Activated CD8-positive, alpha-beta memory T cell treated with anti-CD3 and anti-CD28 coated beads, Interleukin-2, amount 50 U/mL, for 48 hours (primary cell): ENCODE measurements around the gene C1QTNF7.

ENCODE experiments used
- DNase-seq: peaks from one replicate; pipeline ENCODE4 v3.0.0-alpha.2; 2020

Gene C1QTNF7, protein sequence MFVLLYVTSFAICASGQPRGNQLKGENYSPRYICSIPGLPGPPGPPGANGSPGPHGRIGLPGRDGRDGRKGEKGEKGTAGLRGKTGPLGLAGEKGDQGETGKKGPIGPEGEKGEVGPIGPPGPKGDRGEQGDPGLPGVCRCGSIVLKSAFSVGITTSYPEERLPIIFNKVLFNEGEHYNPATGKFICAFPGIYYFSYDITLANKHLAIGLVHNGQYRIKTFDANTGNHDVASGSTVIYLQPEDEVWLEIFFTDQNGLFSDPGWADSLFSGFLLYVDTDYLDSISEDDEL

DNA sequence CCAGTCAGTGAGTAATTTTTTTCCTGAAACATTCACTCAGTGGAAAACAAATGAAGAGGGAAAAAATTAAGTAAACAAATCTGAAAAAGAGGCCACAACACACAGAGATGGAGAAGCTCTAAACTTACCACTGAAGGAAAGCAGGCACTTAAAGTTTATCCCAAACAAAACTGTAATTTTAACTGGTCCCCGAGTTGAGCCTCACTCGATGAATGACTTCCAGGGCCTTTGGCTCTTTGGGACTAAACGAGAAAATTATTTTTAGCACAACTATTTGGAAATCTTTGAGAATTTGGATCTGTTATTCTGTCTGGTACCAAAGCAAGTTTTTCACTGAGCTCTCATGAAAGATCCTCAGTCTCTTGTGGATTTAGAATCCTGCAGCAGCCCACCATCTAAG is at the start of gene C1QTNF7:
TSS of gene C1QTNF7 (plus strand) at position 333 of the 400 bp plus-strand sequence. CDS start 7,711 bp downstream, outside the sequence.
- DNase-seq = no peak

DNA sequence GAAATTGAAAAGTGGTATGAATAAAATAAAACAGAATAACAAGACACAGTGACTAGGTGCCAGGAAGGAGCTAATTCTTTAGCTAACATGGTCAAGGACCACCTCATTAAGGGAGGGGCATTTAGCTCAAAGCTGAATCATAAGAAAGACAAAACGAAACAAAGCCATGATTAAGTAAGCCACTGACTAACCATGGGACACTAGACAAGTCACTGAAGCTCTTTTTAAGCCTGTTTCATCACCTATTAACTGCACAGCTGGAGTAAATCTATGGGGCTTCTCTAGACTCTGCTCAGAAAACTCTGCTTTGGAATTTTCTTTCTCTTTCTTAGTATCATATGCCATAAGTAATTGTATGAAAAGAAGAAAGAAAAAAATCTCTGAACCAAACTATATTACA is 49.8 kb upstream of the C1QTNF7 start:
- DNase-seq = no peak

DNA sequence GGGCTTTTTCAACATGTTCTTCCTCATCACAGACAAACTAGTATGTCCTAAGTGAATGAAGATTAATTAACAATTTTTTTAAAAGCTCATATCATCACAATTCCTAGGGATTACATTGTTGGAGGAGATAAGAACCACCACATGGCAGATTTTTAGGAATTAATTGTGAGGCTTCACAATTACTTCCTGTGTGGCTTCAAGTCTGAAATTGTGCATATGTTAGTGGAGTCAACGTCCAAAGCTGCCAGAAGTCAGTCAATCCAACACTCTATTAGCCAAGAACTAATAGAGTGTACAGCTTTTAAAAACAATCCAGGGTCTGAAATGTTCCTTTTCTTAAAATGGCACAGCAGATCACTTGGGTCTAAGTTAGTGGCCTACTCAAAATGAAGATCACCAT is 49.3 kb upstream of the C1QTNF7 start:
- DNase-seq = no peak

DNA sequence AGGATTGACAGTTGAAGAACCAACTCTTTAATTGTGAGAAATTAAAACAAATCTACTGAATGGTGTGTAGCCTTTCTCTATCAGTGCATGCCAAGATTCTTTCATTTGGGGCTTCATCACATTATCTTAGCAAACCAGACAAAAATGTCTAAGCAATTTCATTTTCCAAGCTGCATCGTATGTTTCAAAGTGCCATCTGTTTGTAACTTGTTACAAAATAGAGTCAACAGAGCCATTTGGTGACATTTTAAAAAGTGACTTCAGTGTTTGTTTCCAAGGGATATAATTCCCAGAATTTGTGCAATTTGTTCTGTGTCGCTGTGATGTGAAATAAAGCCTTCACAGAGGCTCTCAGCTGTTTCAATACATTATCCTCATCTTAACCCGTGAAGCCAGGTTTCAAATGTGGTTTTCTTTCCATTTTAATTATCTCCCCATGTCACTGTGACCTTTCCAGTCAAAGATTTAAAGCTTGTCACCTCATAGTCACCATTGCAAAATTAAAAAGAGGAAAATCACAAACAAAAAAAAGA is 46.0 kb upstream of the C1QTNF7 start:
- no peak for DNase-seq

DNA sequence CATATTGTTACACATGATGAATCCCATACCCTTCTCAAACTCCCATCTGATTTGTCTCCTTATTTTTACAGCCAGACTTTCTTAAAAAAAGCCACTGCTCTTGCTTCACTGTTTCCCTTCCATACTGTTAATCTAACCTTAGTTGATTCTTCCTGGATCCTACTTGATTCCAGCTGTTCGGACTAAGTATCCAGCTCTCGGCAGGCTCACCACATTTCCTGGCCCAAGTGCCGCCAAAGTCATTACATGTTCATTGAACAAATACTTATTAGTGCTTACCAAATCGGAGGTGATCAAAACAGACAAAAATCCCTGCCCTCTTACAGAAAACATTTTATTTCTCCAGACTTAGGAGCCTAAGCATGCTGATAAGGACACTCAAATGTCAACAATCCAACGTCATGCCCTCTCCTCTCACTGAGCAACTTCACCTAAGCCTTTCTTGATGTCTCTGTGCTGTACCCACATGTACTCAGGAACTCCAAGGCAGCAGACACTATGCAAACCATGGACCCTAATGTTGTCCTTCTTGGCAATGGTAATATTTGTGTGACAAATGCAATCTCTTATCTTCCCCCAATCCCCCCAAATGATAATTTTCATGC is 45.1 kb upstream of the C1QTNF7 start:
- DNase-seq = no peak

DNA sequence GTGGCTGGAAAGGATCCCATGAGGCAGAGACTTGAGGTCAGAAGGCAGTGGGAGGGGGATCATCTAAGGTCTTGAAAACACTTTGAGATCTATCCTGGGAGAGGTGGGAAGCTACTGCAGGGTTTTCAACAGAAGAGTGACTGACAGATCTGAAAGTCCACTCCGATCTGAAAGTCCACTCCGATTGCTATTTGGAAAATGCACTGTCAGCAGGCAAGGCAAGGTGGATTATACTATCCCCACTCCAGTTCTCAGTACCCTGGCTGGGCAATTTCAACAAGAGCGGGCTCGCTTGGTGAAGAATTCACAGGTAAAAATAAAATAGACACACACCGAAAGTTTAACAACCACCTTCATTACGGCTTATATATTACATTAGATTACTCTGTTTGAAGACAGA is 42.3 kb upstream of the C1QTNF7 start:
- DNase-seq = no peak

DNA sequence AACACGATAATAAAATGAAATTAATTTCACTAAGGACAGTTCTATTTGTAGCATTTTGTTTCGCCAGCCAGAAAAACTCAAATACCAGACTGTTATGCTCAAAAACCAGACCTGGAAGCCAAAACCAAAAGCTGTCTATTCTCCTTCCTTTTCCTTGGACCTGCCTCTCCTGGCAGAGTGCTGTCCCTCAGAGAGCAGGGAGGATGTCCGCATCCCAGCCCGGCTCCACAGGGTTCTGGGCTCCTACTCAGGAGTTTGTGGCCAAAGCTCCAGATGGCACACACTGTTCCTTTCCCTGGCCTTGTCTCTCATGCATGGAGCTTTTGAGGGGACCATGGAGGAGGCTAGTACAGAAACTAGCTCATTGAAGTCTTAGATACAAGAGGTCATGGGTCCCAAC is 41.9 kb upstream of the C1QTNF7 start:
- no peak for DNase-seq

DNA sequence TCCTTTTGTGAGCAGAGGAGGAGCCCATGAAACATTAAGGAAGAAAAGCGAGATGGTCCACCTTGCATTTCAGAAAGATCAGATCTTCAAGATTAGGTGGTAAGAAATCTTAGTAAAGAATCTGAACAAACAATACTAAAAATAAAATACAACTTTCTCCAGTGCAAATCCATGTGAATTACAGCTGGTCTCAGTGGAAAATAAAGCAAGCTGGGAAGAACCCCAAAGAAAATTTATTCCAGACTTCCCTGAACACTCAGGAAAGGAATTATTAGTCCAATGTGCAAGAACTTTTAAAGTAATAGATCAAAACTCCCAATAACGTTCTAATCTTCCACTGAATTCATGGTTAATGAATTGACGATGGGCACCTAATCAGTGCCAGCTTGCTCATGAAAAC is 37.3 kb upstream of the C1QTNF7 start:
- no peak for DNase-seq

DNA sequence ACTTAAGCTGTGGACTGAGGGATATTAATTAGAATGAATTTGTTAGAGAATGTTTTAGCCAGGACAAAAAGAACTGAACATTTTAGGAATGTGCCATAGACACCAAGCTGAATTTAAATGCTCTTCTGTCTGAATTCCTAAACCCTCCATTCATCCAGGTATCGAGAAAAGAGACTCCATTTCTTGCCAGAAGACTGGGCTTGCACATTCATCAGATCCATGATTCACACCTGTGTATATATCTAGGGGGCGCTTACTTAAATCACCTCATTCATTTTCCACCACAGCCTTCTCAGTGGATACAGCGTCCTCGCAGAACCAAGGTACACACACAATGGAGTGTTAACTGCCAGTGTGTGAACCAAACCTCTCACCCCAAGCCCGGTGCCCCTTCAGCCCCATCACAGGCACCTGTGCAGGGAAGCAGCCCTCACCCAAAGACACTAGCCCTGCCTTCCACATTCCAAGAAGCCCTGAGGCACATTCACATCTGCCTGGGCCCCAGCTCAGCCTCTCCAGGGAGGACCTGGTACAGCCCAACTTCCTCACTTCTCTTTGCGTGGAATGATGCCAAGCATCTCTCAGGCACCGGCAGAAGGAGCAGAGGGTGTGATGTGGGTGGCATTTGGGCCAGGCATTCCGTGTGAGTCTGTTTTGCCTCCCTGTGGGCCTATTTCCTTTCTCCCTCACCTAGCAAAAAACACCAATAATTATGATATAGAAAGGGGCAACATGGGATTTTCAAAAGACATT is 35.6 kb upstream of the C1QTNF7 start:
- no peak for DNase-seq

DNA sequence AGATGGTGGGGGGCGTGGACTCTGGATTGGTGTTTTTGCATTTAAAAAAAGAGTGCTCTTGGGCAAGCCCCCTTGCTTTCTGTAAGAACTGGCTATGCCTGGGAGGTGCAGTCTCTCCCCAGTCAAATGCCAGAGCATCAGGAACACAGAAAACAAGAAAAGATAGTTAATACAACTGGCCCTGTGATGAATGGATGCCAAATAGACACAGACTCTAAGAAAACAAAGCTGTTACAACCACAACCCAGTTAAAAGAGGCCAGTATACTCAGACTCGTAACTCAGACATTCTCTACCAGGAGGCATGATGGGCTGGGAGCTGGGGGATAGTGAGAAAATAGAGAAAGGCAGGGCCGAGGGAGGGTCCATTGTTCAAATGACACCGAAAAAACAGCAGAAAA is 32.5 kb upstream of the C1QTNF7 start:
- no peak for DNase-seq

DNA sequence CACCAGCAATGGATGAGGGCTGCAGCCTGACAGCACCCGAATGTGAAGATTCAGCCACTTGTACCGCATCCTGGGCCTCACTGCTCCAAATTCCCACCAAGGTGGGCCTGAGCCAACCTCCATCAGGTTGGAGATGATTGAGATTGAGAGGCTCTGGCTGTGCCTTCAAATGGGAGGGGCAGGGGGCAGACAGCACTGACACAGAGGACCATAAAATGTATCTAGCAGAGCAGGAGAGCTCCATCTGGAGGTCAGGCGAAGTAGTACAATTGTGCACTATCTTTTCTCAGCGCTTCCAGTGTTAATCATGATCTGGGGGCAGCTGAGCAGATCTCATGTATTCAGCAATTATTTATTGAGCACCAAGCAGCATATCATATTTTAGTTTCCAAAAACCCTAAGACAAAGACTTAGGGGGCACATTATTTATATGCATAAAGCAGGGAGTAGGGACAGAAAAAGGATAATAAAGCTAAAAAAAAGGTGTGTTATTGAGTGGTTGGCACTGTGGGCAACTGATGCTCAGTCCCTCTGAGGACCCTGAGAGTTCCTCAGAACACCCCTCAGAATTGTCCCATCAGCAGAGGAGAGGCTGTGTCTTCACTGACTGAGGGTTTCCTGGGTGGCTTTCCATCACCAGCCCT is 31.6 kb upstream of the C1QTNF7 start:
- DNase-seq = peak; percentile 71

DNA sequence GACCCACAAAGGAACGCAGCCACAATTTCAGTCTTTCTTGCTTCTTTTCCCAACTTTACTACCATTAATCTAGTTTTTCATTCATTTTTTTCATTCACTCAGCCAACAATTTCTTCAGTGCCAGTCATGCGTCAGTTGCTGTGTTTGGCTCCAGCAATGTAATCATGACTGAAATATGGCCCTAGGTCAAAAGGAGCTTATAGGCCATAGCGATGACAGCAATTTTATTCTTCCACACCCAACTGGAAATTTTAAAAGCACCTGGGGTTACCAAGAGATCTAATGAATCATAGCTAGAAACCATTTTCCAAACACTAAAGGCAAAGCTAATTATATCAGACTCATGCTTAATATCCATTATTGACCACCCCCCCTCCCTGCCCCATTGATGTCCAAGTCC is 29.8 kb upstream of the C1QTNF7 start:
- DNase-seq = no peak

DNA sequence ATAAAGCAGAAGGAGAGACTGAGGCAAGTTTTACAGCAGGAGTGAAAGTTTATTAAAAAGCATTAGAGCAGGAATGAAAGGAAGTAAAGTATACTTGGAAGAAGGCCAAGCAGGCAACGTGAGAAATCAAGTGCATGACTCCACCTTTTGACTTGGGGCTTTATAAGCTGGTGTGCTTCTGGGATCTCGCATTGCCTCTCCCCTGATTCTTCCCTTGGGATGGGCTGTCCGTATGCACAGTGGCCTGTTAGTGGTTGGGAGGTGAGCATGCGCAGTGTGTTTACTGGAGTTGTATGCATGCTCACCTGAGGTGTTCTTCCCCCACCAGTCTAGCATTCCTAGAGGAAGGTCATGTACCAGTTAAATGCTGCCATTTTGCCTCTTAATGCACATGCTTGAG is 29.1 kb upstream of the C1QTNF7 start:
- no peak for DNase-seq

DNA sequence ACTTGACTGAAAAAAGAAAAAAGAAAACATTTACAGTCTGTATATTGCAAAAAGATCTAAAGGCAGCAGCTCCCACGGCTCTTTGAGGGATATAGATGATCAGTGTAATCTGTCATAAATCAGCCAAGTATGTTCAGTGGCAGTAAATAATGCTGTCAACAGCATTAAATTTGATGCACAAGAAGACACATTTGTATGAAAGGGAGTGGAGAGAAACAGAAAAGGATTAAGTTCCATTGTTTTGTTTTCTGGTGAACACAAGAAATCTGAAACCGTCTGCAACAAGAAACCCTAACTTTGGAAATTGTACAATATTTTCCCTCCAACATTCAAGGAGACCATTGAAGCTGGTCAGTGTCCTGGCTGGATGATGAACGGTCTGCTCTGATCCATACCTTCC is 27.6 kb upstream of the C1QTNF7 start:
- no peak for DNase-seq

DNA sequence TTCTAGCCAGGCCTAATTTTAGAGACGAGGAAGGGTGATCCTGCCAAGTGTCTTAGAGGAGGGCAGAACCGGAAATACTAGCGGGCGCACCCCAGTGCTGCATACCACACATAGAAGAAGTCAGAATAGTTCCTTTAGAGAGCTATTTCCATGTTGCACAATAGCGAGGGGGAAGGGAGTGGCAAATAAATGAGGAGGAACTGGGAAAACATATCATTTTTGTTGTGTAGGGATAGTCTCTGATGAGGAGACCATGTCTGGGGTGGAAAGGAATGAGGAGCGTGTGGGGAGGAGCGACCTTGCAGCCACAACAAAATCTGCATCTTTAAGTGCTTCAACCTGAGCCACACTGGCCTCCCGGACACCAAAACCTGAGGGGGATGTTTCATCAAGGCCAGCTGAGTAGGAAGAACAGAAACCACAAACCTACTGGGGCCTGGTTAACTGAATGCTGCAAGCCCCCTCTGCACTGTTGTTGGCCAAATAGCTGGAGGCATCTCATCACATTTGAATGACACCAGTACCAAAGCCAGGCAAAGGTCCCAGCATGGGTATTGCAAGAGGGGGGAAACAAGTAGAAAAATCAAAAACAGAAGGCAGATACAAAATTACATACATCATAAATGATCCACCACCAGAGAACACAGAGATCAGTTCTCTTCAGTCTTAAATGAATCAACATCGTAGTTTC is 26.7 kb upstream of the C1QTNF7 start:
- no peak for DNase-seq

DNA sequence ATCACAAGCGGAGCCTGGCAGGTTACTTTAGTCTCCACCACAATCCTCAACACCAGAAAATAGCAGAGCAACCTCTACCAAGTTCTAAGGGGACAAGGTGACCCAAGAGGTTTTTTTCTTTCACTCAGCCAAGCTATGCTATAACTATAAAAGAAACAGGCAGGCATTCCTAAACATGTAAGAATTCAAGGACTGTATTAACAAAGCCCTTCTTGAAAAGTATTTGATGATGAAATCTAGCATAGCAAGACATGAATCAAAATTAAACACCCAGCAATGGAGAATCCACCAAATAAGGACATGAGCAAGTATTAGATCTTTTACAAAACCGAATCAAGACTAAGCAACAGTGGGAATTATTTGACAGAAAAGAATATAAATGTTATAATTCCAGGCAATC is 25.7 kb upstream of the C1QTNF7 start:
- no peak for DNase-seq

DNA sequence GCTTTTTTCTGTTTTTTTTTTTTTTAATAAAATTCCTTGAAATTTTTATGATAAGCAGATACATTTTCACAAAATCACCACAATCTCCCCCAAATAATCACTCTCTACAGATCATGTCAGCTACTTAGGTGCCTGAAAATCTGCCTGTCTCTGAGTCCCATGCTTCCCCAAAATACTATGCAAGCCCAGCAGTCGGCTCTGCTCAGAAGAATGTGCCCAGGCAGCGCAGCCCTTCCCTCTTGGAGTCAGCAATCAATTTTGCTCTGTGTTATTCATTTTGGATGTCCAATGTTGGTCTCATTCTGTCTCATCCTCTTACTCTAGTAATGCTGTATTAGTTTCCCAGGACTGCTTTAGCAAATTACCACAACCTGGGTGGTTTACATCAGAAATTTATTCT is 24.9 kb upstream of the C1QTNF7 start:
- DNase-seq = no peak

DNA sequence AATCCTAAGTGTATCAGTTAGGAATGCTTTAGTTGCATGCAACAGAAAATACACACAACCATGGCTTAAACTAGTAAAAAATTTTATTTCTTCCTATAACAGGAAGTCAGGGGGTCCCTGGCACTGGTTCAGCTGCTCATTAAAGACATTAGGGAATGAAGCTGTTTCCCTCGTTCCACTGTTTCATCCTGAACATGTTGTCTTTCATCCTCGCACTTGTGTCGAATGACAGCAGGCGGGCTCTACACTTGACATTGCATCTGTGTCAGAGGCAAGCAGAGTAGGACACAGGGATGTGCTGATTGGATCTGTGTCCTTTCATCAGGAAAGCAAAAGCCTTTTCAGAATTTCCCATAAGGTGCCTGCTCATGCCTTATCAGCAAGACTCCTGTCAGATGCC is 22.8 kb upstream of the C1QTNF7 start:
- no peak for DNase-seq

DNA sequence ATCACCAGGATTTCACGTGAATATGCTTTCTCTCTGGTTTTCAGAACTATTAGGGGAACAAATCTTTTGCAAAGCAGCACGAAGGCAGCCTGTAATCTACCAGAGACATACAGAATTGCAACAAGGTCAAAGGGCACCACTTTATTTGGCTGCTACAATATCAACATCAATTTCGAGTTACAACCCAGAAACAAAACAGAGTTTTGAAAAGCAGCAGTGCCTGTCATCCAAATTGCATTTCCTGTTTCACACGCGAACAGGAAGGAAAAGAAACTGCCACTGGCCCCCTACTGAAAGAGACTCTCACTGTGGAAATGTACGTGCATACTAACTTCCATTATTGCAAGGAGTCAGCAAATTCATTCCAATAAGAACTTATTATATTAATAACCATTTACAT is 17.1 kb upstream of the C1QTNF7 start:
- no peak for DNase-seq

DNA sequence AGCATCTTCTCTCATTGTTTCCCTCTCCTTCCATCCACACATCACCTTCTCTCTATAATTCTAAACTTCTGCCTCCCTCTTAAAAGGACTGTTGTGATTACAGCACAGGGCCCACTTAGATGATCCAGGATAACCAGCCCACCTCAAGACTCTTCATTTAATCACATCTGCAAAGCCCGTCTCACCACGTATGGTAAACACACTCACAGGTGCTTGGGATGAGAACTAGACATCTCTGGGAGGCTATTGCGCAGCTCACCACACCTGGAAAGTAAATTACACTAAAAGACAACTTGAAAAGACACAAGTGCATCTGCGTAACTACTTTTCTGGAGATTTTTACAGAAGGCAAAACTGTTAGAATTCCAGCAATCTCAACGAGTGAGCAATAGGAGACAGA is 15.4 kb upstream of the C1QTNF7 start:
- DNase-seq = no peak

DNA sequence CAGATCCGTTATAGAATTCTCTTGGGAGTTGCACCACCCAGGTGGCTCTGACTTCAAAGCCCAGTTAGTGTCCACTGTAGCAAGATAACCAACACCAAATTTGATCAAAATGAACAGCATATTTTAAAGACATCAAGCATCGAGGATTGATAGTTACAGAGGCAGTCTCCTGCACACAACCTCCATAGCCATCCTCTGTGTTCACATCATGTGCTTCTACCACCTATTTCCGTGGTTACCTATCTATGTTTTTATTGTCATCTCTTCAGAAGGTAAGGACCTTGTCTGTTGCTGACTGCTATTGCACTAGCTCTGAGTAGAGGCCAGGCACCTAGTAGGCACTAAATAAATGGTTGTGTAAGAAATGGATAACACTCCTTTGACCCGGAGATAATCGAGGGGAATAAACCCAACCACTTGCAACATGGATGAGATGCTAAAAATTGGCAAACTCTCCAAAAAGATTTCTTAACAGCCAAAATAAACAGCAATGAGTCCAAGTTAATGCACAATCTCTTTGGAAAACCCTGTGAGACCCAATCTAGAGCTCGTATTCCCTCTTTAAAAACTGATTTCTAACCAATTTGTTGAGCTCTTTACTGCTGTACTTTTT is 14.7 kb upstream of the C1QTNF7 start:
- no peak for DNase-seq

DNA sequence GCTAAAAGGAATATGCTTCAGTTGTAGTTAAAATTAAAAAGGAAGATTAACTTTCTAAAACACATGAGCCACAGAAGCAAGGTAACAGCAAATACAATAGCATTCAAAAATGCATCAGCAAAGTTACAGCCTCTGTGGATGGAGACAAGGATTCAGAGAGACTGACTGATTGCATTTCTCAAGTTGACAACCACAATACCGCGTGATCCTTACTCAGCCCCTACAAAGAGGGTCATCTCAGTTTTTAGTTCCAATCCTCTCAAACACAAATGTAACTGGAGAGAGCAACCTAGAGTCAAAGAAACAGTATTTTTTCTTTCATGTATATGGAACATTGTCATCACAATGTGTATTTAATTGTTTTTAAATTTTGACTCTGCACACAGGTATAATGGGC is 14.2 kb upstream of the C1QTNF7 start:
- no peak for DNase-seq
